IPS-18a (cell line): ENCODE data around the gene MEX3B.
"Not testable (repeated sequence)": the region's sequence is repeated elsewhere in the genome, so short reads cannot be mapped to it uniquely, and the experiment has no call there.

Experiments
- H3K27ac ChIP-seq: one replicate; pipeline ENCODE4 v1.5.1; 2013; ENCODE audit warnings: low read length
- H3K27me3 ChIP-seq: one replicate; pipeline ENCODE4 v1.6.1; 2013; ENCODE audit warnings: mild to moderate bottlenecking, low read length; ENCODE audit not compliant: control insufficient read depth, insufficient read depth
- H3K36me3 ChIP-seq: one replicate; pipeline ENCODE4 v1.6.1; 2013; ENCODE audit warnings: low read depth, low read length; ENCODE audit not compliant: control insufficient read depth
- H3K4me1 ChIP-seq: one replicate; pipeline ENCODE4 v1.6.1; 2013; ENCODE audit warnings: low read depth, low read length; ENCODE audit not compliant: control insufficient read depth
- H3K4me3 ChIP-seq: one replicate; pipeline ENCODE4 v1.5.1; 2013; ENCODE audit warnings: low read length
- H3K9ac ChIP-seq: one replicate; pipeline ENCODE4 v1.6.1; 2013; ENCODE audit warnings: mild to moderate bottlenecking, low read length, moderate library complexity
- H3K9me3 ChIP-seq: one replicate; pipeline ENCODE4 v1.6.1; 2013; ENCODE audit warnings: low read depth, low read length; ENCODE audit not compliant: control insufficient read depth

Gene MEX3B

GRCh38 chr15:82028163-82028562, 17.7 kb downstream of the MEX3B start:
- H3K4me1 ChIP-seq = not testable (repeated sequence)

GRCh38 chr15:82021992-82022391, 23.8 kb downstream of the MEX3B start:
- Histone ChIP-seq H3K9me3 (no peaks in the 10 kb centered on the region), H3K4me3 (no peak overlapping the region), H3K27ac (no peak overlapping the region), H3K36me3 (no peaks in the 10 kb centered on the region), H3K27me3 (no peaks in the 10 kb centered on the region), H3K4me1 (no peaks in the 10 kb centered on the region), H3K9ac (no peak overlapping the region)

More at GRCh38 chr15:82028163-82028562, 17.7 kb downstream of the MEX3B start:
- not testable (repeated sequence) for H3K9ac ChIP-seq, H3K27me3 ChIP-seq, H3K9me3 ChIP-seq, H3K27ac ChIP-seq, H3K36me3 ChIP-seq, H3K4me3 ChIP-seq

- no peaks in the 10 kb centered on the region for H3K9me3 ChIP-seq
- no peaks in the 10 kb centered on the region for H3K36me3 ChIP-seq
- no peaks in the 10 kb centered on the region for H3K4me1 ChIP-seq
- H3K27ac ChIP-seq = no peak overlapping the region
- no peak overlapping the region for H3K4me3 ChIP-seq
- no peak overlapping the region for H3K9ac ChIP-seq
- no peaks in the 10 kb centered on the region for H3K27me3 ChIP-seq
Measured at GRCh38 chr15:82020625-82021394, 25.0 kb downstream of the MEX3B start.

GRCh38 chr15:82018201-82018600, 27.6 kb downstream of the MEX3B start:
- no peak overlapping the region for H3K9ac ChIP-seq

GRCh38 chr15:82017656-82018055, 28.2 kb downstream of the MEX3B start:
- Histone ChIP-seq H3K4me3 (no peak overlapping the region), H3K27me3 (no peaks in the 10 kb centered on the region), H3K27ac (no peak overlapping the region), H3K36me3 (no peaks in the 10 kb centered on the region), H3K9me3 (no peaks in the 10 kb centered on the region), H3K4me1 (no peaks in the 10 kb centered on the region), H3K9ac (no peak overlapping the region)

More at GRCh38 chr15:82018201-82018600, 27.6 kb downstream of the MEX3B start:
- Histone ChIP-seq H3K36me3 (no peaks in the 10 kb centered on the region), H3K27me3 (no peaks in the 10 kb centered on the region), H3K9me3 (no peaks in the 10 kb centered on the region), H3K4me1 (no peaks in the 10 kb centered on the region), H3K27ac (no peak overlapping the region), H3K4me3 (no peak overlapping the region)

- H3K27me3 ChIP-seq = no peaks in the 10 kb centered on the region
- H3K9ac ChIP-seq = no peak overlapping the region
- no peak overlapping the region for H3K4me3 ChIP-seq
- no peak overlapping the region for H3K27ac ChIP-seq
- no peaks in the 10 kb centered on the region for H3K4me1 ChIP-seq
- no peaks in the 10 kb centered on the region for H3K9me3 ChIP-seq
- no peaks in the 10 kb centered on the region for H3K36me3 ChIP-seq
Measured at GRCh38 chr15:82014989-82015388, 30.8 kb downstream of the MEX3B start.

GRCh38 chr15:82012908-82013307, 32.9 kb downstream of the MEX3B start:
- Histone ChIP-seq H3K27ac (no peak overlapping the region), H3K9me3 (no peaks in the 10 kb centered on the region), H3K9ac (no peak overlapping the region), H3K4me3 (no peak overlapping the region), H3K4me1 (no peaks in the 10 kb centered on the region), H3K36me3 (no peaks in the 10 kb centered on the region), H3K27me3 (no peaks in the 10 kb centered on the region)

- peaks cover 5% of the 10 kb centered on the region for H3K9me3 ChIP-seq
- no peak overlapping the region for H3K27ac ChIP-seq
- no peaks in the 10 kb centered on the region for H3K36me3 ChIP-seq
- H3K4me3 ChIP-seq = no peak overlapping the region
- no peaks in the 10 kb centered on the region for H3K27me3 ChIP-seq
- no peaks in the 10 kb centered on the region for H3K4me1 ChIP-seq
- no peak overlapping the region for H3K9ac ChIP-seq
Measured at GRCh38 chr15:82005239-82005638, 40.6 kb downstream of the MEX3B start.

- Histone ChIP-seq H3K27me3 (no peaks in the 10 kb centered on the region), H3K27ac (no peak overlapping the region), H3K4me3 (no peak overlapping the region), H3K4me1 (no peaks in the 10 kb centered on the region), H3K9me3 (peaks cover 5% of the 10 kb centered on the region), H3K36me3 (no peaks in the 10 kb centered on the region), H3K9ac (no peak overlapping the region)
Measured at GRCh38 chr15:82003916-82004315, 41.9 kb downstream of the MEX3B start.

GRCh38 chr15:81995081-81995480, 50.7 kb downstream of the MEX3B start:
- Histone ChIP-seq H3K4me3 (peak overlapping the region; percentile 69), H3K9ac (peak overlapping the region; percentile 56)
- not testable (repeated sequence) for H3K36me3 ChIP-seq, H3K4me1 ChIP-seq, H3K9me3 ChIP-seq, H3K27ac ChIP-seq, H3K27me3 ChIP-seq

GRCh38 chr15:81992523-81992922, 53.3 kb downstream of the MEX3B start:
- H3K9ac ChIP-seq = no peak overlapping the region
- H3K36me3 ChIP-seq = no peaks in the 10 kb centered on the region
- H3K4me3 ChIP-seq = no peak overlapping the region
- H3K27me3 ChIP-seq = no peaks in the 10 kb centered on the region
- H3K9me3 ChIP-seq = peaks cover 9% of the 10 kb centered on the region
- no peak overlapping the region for H3K27ac ChIP-seq
- no peaks in the 10 kb centered on the region for H3K4me1 ChIP-seq
